ENCODE data around the gene DCTPP1.
"Not testable (repeated sequence)": the region's sequence is repeated elsewhere in the genome, so short reads cannot be mapped to it uniquely, and the experiment has no call there.

DNA sequence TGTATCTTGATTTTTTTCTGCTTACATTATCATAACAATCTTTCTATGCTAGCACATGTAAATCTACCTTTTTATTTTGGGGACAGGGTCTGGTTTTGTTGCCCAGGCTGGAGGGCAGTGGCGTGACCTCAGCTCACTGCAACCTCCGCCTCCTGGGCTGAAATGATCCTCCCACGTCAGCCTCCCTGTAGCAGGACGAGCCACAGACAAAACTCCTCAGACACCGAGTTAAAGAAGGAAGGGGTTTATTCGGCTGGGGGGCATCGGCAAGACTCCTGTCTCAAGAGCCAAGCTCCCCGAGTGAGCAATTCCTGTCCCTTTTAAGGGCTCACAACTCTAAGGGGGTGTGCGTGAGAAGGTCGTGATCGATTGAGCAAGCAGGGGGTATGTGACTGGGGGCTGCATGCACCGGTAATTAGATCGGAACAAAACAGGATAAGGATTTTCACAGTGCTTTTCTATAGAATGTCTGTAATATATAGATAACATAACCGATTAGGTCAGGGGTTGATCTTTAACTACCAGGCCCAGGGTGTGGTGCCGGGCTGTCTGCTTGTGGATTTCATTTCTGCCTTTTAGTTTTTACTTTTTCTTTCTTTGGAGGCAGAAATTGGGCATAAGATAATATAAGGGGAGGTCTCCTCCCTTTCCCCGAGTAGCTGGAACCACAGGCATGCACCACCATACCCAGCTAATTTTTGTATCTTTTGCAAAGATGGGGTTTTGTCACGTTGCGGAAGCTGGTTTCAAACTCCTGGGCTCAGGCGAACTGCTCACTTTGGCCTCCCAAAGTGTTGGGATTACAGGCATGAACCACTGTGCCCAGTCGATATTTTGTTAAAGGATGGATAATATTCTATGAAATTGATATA lies 23.1 kb upstream of the DCTPP1 start:
- not testable (repeated sequence) for TF ChIP-seq POLR2A (IDR thresholded peaks at IDR 0.05; ENCODE audit: low read length); GATA1 (IDR thresholded peaks at IDR 0.05; ENCODE audit: low read depth, low read length)
